Panc1 (cell line): ENCODE measurements around the gene RGS6. TPM values are rescaled to one million over a fixed set of nuclear protein-coding genes. Genes with fewer than 3 reads are reported as not detected.

ENCODE experiments used
- ATAC-seq: fragments of 200-7000 bp; cut with Tn5 transposase; 2 replicates; pipeline ENCODE4 v1.9.1; 2020; ENCODE audit warnings: mild to moderate bottlenecking, moderate library complexity
- BruUV-seq: library from RNA; stranded (reverse); fragments of 400-500 nt; replicated peaks from 2 replicates; lab custom pipeline; 2021; lab: Mats Ljungman, UMichigan
- CTCF ChIA-PET: fragments of 300-600 bp; sonication (Branson Sonifier 250); formaldehyde crosslinking; loops from one replicate; lab custom pipeline; 2022; ENCODE audit warnings: antibody characterized with exemption; lab: Charles Lee
- POLR2A ChIA-PET: fragments of 300-600 bp; sonication (Branson Sonifier 250); formaldehyde crosslinking; loops from one replicate; lab custom pipeline; 2022; ENCODE audit warnings: antibody characterized with exemption; lab: Charles Lee
- DNase-seq: peaks from one replicate; pipeline ENCODE4 v3.0.0-alpha.2; 2010; ENCODE audit warnings: low read depth, low spot score
- H3K27ac ChIP-seq: 2 replicates; pipeline ENCODE4 v1.5.1; 2011; ENCODE audit warnings: mild to moderate bottlenecking, low read length, inconsistent platforms
- H3K27me3 ChIP-seq: fragments of 200-500 bp; sonication (Bioruptor generic); 2 replicates; pipeline ENCODE4 v1.6.0; 2014; ENCODE audit warnings: low read length, inconsistent platforms; ENCODE audit not compliant: control insufficient read depth, insufficient read depth
- H3K36me3 ChIP-seq: fragments of 200-500 bp; sonication (Bioruptor generic); 2 replicates; pipeline ENCODE4 v1.5.1; 2014; ENCODE audit warnings: inconsistent platforms, mild to moderate bottlenecking, low read length, moderate library complexity; ENCODE audit not compliant: control insufficient read depth, insufficient read depth
- H3K4me1 ChIP-seq: 2 replicates; pipeline ENCODE4 v1.5.1; 2011; ENCODE audit warnings: inconsistent platforms, mild to moderate bottlenecking, low read length, moderate library complexity; ENCODE audit not compliant: control insufficient read depth, insufficient read depth
- H3K4me3 ChIP-seq, 2 experiments: 2 replicates each; pipeline ENCODE4 v1.5.1; 2011 to 2012; ENCODE audit warnings: low read depth in 2 of 2, low read length in 2 of 2, mild to moderate bottlenecking in 2 of 2, inconsistent platforms in 1 of 2, moderate library complexity in 1 of 2
- H3K9me3 ChIP-seq: fragments of 200-500 bp; sonication (Bioruptor generic); 2 replicates; pipeline ENCODE4 v1.5.1; 2014; ENCODE audit warnings: low read depth, mild to moderate bottlenecking, inconsistent platforms, low read length, moderate library complexity; ENCODE audit not compliant: control insufficient read depth, insufficient read depth
- POLR2AphosphoS5 ChIP-seq: IDR thresholded peaks from 2 replicates; pipeline ENCODE4 v1.6.1; 2012; ENCODE audit warnings: mild to moderate bottlenecking, low read depth, low read length, moderate library complexity
- SIN3A ChIP-seq: IDR thresholded peaks from 2 replicates; pipeline ENCODE4 v1.6.1; 2012; ENCODE audit warnings: low read depth, mild to moderate bottlenecking, low read length, moderate library complexity, borderline replicate concordance; ENCODE audit not compliant: insufficient read depth
- TCF7L2 ChIP-seq: IDR thresholded peaks from 2 replicates; pipeline ENCODE4 v1.6.1; 2011; ENCODE audit warnings: mild to moderate bottlenecking, low read depth, low read length, inconsistent platforms
- in situ Hi-C: cut with HindIII; loops from 2 replicates; pipeline ENCODE4 v1.10.0; 2016; ENCODE audit warnings: low sequenced_read_pairs, low pct_unique_long_range_greater_than_20kb
- intact Hi-C: fragments of 100-400 bp; cut with micrococcal nuclease; formaldehyde crosslinking; loops from one replicate; pipeline ENCODE4 v1.10.0; 2022; ENCODE audit not compliant: unreplicated experiment
- total RNA-seq: library from RNA; stranded (reverse); gene quantifications from one replicate; pipeline ENCODE4 v1.2.1, GENCODE V29; 2021; ENCODE audit not compliant: unreplicated experiment
- TF ChIP-seq, protein P1 (sequence below): fragments of 450-650 bp; IDR thresholded peaks from 2 replicates; pipeline ENCODE4 v1.5.1; 2017; ENCODE audit warnings: mild to moderate bottlenecking
- TF ChIP-seq, protein P2 (sequence below), 2 experiments: IDR thresholded peaks; 2 replicates each; pipeline ENCODE4 v1.6.1; 2011 to 2012; ENCODE audit warnings: low read depth in 2 of 2, control low read depth in 1 of 2, low read length in 1 of 2, mild to moderate bottlenecking in 1 of 2, moderate library complexity in 1 of 2; ENCODE audit not compliant: insufficient read depth in 1 of 2

RGS6 gene
- total RNA-seq, 1 experiment from 2014 or later = not detected

DNA sequence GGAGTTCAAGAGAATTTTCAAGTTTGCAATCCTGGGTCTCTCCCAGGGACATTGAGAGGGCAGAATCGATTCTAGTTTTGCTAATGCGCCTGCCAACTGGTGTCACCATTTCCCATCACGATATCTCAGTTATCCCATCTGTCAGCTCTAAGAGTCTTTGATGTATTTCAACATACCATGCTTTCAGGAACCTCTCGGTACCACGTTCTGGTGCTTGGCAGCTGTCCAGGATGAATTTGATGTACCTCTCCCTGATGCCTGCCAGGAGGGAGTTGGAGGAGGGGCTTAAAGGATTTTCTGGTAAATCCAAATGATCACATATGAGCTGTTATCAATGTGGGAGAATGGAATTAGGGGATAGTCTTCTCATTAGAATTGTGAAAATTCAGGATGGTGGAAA lies 332.5 kb downstream of the RGS6 start:
- ChIA-PET POLR2A (no interaction called here), CTCF (no interaction called here)
- TF ChIP-seq TCF7L2 (no peak), POLR2AphosphoS5 (no peak)
- no peaks in the 10 kb centered on the region for H3K4me1 ChIP-seq
- H3K36me3 ChIP-seq = no peaks in the 10 kb centered on the region
- H3K27me3 ChIP-seq = no peaks in the 10 kb centered on the region
- H3K4me3 ChIP-seq = no peak overlapping the region
- DNase-seq (no peak), ATAC-seq (no peak)
- in situ Hi-C loops (no loop called here), intact Hi-C loops (no loop called here)
- no peak overlapping the region for H3K27ac ChIP-seq
- H3K9me3 ChIP-seq = no peaks in the 10 kb centered on the region
- BruUV-seq = no TSS peak

- ATAC-seq = no peak
- in situ Hi-C loops (no loop called here), intact Hi-C loops (no loop called here)
- DNase-seq = no peak
- Histone ChIP-seq H3K27me3 (no peaks in the 10 kb centered on the region), H3K36me3 (no peaks in the 10 kb centered on the region), H3K27ac (no peak overlapping the region), H3K9me3 (no peaks in the 10 kb centered on the region), H3K4me1 (no peaks in the 10 kb centered on the region), H3K4me3 (no peak overlapping the region)
- TF ChIP-seq TCF7L2 = no peak
- TF ChIP-seq SIN3A = no peak
- TF ChIP-seq, protein P1, sequence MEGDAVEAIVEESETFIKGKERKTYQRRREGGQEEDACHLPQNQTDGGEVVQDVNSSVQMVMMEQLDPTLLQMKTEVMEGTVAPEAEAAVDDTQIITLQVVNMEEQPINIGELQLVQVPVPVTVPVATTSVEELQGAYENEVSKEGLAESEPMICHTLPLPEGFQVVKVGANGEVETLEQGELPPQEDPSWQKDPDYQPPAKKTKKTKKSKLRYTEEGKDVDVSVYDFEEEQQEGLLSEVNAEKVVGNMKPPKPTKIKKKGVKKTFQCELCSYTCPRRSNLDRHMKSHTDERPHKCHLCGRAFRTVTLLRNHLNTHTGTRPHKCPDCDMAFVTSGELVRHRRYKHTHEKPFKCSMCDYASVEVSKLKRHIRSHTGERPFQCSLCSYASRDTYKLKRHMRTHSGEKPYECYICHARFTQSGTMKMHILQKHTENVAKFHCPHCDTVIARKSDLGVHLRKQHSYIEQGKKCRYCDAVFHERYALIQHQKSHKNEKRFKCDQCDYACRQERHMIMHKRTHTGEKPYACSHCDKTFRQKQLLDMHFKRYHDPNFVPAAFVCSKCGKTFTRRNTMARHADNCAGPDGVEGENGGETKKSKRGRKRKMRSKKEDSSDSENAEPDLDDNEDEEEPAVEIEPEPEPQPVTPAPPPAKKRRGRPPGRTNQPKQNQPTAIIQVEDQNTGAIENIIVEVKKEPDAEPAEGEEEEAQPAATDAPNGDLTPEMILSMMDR = no peak
- TF ChIP-seq POLR2AphosphoS5 = no peak
- TF ChIP-seq, protein P2, sequence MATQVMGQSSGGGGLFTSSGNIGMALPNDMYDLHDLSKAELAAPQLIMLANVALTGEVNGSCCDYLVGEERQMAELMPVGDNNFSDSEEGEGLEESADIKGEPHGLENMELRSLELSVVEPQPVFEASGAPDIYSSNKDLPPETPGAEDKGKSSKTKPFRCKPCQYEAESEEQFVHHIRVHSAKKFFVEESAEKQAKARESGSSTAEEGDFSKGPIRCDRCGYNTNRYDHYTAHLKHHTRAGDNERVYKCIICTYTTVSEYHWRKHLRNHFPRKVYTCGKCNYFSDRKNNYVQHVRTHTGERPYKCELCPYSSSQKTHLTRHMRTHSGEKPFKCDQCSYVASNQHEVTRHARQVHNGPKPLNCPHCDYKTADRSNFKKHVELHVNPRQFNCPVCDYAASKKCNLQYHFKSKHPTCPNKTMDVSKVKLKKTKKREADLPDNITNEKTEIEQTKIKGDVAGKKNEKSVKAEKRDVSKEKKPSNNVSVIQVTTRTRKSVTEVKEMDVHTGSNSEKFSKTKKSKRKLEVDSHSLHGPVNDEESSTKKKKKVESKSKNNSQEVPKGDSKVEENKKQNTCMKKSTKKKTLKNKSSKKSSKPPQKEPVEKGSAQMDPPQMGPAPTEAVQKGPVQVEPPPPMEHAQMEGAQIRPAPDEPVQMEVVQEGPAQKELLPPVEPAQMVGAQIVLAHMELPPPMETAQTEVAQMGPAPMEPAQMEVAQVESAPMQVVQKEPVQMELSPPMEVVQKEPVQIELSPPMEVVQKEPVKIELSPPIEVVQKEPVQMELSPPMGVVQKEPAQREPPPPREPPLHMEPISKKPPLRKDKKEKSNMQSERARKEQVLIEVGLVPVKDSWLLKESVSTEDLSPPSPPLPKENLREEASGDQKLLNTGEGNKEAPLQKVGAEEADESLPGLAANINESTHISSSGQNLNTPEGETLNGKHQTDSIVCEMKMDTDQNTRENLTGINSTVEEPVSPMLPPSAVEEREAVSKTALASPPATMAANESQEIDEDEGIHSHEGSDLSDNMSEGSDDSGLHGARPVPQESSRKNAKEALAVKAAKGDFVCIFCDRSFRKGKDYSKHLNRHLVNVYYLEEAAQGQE (IDR thresholded peaks at IDR 0.05; ENCODE audit: insufficient read depth in 1 of 2, low read depth in 2 of 2, low read length in 1 of 2) = no peak
- ChIA-PET POLR2A (no interaction called here), CTCF (no interaction called here)
- BruUV-seq = no TSS peak
Observed at GRCh38 chr14:72270147-72270727, 338.0 kb downstream of the RGS6 start.

- BruUV-seq = no TSS peak
- CTCF ChIA-PET = no interaction called here
Observed at GRCh38 chr14:72270749-72271148, 338.5 kb downstream of the RGS6 start.

More at GRCh38 chr14:72270749-72271148, 338.5 kb downstream of the RGS6 start:
- Histone ChIP-seq H3K36me3 (no peaks in the 10 kb centered on the region), H3K27ac (no peak overlapping the region), H3K4me1 (no peaks in the 10 kb centered on the region), H3K9me3 (no peaks in the 10 kb centered on the region), H3K27me3 (no peaks in the 10 kb centered on the region), H3K4me3 (no peak overlapping the region)
- no peak for ATAC-seq
- no peak for TF ChIP-seq SIN3A
- TF ChIP-seq, protein P2 (IDR thresholded peaks at IDR 0.05; ENCODE audit: insufficient read depth in 1 of 2, low read depth in 2 of 2, low read length in 1 of 2) = no peak
- TF ChIP-seq, protein P1 = no peak
- no peak for TF ChIP-seq POLR2AphosphoS5
- no peak for TF ChIP-seq TCF7L2
- intact Hi-C loops = no loop called here
- no peak for DNase-seq
- POLR2A ChIA-PET = no interaction called here
- in situ Hi-C loops = no loop called here
